ENCODE measurements around the gene POU3F4.

POU3F4 gene

GRCh38 chrX:83512111-83512510 lies 4.0 kb downstream of the POU3F4 start:
- Histone ChIP-seq H3K9me3 (no peaks in the 10 kb centered on the region), H3K36me3 (no peaks in the 10 kb centered on the region), H3K4me3 (ENCODE audit: low read depth in 1 of 2, low read length in 1 of 2) (no peak overlapping the region), H3K4me1 (ENCODE audit: control insufficient read depth in 1 of 2, insufficient read depth in 1 of 2, low read depth in 1 of 2, low read length in 1 of 2) (no peaks in the 10 kb centered on the region), H3K27me3 (peaks cover 57% of the 10 kb centered on the region), H3K27ac (no peak overlapping the region)
- no peak for TF ChIP-seq CTCF (IDR thresholded peaks at IDR 0.05)

- no peak for TF ChIP-seq CTCF (IDR thresholded peaks at IDR 0.05)
- no peak overlapping the region for H3K4me3 ChIP-seq (ENCODE audit: low read depth in 1 of 2, low read length in 1 of 2)
- no peak overlapping the region for H3K27ac ChIP-seq
- no peaks in the 10 kb centered on the region for H3K4me1 ChIP-seq (ENCODE audit: control insufficient read depth in 1 of 2, insufficient read depth in 1 of 2, low read depth in 1 of 2, low read length in 1 of 2)
- H3K36me3 ChIP-seq = no peaks in the 10 kb centered on the region
- peaks cover 12% of the 10 kb centered on the region for H3K27me3 ChIP-seq
- H3K9me3 ChIP-seq = no peaks in the 10 kb centered on the region
These were observed 8.5 kb downstream of the POU3F4 start for GRCh38 chrX:83516597-83516996.

GRCh38 chrX:83521905-83522304 lies 13.8 kb downstream of the POU3F4 start:
- no peak for TF ChIP-seq CTCF (IDR thresholded peaks at IDR 0.05)
- Histone ChIP-seq H3K4me3 (ENCODE audit: low read depth in 1 of 2, low read length in 1 of 2) (no peak overlapping the region), H3K27me3 (no peaks in the 10 kb centered on the region), H3K4me1 (ENCODE audit: control insufficient read depth in 1 of 2, insufficient read depth in 1 of 2, low read depth in 1 of 2, low read length in 1 of 2) (no peaks in the 10 kb centered on the region), H3K36me3 (no peaks in the 10 kb centered on the region), H3K27ac (no peak overlapping the region), H3K9me3 (no peaks in the 10 kb centered on the region)

GRCh38 chrX:83529950-83530349 lies 21.9 kb downstream of the POU3F4 start:
- no peak for TF ChIP-seq CTCF (IDR thresholded peaks at IDR 0.05)
- no peak overlapping the region for H3K4me3 ChIP-seq (ENCODE audit: low read depth in 1 of 2, low read length in 1 of 2)
- no peaks in the 10 kb centered on the region for H3K27me3 ChIP-seq
- no peak overlapping the region for H3K27ac ChIP-seq
- H3K9me3 ChIP-seq = no peaks in the 10 kb centered on the region
- H3K4me1 ChIP-seq (ENCODE audit: control insufficient read depth in 1 of 2, insufficient read depth in 1 of 2, low read depth in 1 of 2, low read length in 1 of 2) = no peaks in the 10 kb centered on the region
- no peaks in the 10 kb centered on the region for H3K36me3 ChIP-seq

GRCh38 chrX:83535417-83536196 lies 27.5 kb downstream of the POU3F4 start:
- H3K4me1 ChIP-seq (ENCODE audit: control insufficient read depth in 1 of 2, insufficient read depth in 1 of 2, low read depth in 1 of 2, low read length in 1 of 2) = no peaks in the 10 kb centered on the region

More at GRCh38 chrX:83535417-83536196, 27.5 kb downstream of the POU3F4 start:
- Histone ChIP-seq H3K4me3 (ENCODE audit: low read depth in 1 of 2, low read length in 1 of 2) (no peak overlapping the region), H3K36me3 (no peaks in the 10 kb centered on the region), H3K27ac (no peak overlapping the region), H3K9me3 (no peaks in the 10 kb centered on the region), H3K27me3 (no peaks in the 10 kb centered on the region)
- no peak for TF ChIP-seq CTCF (IDR thresholded peaks at IDR 0.05)

Measured in neutrophil (primary cell).